Suppressor macrophage treated with lipopolysaccharide for 1 hour (primary cell): ENCODE measurements around the gene CCDC157.
"Not testable (repeated sequence)": the region's sequence is repeated elsewhere in the genome, so short reads cannot be mapped to it uniquely, and the experiment has no call there.

Experiments used
- DNase-seq, 3 donors: peaks; one replicate each; pipeline ENCODE4 v3.0.0-alpha.2; 2020 to 2022

CCDC157 gene

DNA sequence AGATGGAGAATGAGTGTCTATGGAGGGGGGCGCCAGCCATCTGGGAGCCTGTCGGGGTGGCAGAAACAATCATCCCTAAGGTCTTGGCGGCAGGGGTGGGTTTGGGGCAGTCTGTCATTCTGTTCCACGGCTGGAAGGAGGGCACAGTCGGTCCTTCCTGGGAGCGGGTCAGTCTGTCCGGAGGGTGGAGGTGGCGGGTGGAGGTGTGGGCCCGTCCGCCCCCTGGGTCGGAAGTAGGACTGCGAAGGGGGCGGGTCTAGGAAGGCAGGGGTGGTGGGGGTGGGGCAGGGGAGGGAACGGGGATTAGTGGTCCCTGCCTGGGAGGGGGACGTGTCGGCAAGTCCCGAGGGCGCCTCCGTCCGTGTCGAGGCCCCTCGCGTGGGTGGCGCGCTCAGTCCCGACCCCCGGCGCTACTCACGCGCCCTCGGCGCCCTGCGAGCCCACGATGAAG, 30.5 kb upstream of the CCDC157 start:
- peak in 2 of 3 donors; percentile 50 to 68 for DNase-seq

DNA sequence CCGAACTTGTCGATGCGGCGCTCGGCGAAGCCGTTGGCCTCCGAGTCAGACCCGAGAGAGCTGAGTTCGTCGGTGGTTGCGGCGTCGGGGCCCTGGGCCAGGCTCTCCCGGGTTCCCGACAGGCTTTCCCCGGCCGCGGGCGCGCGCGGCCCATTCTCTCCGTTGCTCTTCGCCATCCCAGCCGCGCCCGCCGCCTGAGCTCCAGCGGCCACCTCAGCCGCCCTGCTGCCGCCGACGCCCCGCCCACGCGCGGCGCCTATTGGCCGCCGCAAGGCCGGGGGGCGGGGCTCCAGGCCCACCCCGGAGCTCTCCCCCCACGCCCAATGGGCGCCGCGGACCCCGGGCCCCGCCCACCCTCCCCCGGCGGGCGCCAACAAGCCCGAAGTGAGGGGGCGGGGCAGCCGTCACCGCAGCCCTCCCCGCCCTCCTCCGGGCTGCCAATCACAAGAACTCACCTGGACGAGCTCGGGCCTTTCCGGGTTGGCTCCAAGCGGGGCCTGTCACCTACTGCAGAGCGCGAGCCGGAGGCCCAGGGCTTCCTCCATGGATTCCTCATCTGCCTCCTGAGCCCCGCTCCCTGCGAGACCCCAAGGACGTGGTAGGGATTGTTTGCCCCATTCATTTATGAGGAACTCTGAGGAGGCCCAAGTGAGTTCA, 30.0 kb upstream of the CCDC157 start, which contains the start of gene TBC1D10A:
Gene TBC1D10A (minus strand): TSS at position 236 of the 657 bp plus-strand sequence. CDS start 60 bp downstream, at position 176.
- peak; percentile 90 to 99 (median 95) for DNase-seq

DNA sequence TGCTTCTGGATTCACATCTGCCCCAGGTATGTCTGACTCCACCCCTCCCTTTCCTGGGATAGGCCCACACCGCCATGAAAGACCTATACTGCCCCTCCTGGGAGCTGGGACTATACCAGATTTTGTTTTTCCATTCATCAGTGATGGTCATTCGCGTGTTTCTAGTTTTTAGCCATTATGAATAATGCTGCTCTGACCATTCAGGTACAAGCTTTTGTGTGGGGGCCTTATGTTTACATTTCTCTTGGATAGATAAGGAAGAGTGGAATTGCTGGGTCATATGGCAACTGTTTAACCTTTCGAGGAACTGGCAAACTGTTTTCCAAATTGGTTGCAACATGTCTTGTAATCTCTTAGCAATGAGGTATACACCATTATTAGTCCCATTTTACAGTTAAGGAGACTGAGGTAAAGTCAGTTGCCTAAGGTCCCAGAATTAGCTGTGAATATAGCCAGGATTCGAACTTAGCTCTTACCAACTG, 28.9 kb upstream of the CCDC157 start:
- DNase-seq: no peak

DNA sequence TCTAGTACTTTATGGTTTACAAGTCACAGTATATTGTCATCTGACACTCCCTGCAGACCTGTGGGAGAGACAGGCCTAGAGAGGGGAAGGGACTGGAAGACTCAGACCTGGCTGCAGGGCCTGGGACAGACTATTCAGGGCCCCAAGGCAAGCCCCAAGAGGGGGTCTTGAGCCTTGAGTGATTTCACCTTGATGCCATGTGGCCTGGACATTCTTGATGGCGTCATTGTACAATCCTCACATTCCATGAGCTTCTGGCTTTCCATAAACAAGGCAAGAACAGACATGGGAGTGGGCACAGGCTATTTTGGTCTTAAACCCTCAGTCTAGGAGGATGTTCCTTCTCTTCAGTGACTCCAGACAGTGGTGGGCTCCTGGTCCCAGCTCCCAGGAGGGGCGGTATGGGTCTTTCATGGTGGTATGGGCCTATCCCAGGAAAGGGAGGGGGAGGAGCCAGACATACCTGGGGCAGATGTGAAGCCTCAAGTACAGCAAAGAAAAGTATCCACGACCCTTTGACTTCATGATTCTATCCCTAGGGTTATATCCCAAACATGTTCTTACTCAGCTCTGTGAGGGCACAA, 28.2 kb upstream of the CCDC157 start:
- no peak for DNase-seq

DNA sequence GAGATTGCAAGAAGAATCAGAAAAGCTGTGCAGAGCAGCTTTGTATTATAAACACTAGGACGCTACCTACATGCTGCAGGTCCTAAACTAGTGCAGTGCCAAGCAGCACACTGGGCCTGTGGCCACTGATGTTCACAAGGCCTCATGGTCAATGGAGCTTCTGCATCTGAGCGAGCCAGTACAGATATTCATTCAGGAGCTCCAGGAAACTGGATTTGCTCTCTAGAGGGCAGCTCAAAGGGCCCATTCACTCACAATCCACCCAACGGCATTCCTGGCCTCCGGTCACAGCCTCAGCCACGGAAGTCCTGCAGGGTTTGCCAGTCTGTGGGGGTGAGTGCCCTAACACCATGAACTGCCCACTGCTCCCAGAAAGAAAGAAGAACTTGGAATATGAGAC, 24.3 kb upstream of the CCDC157 start:
- DNase-seq: no peak

DNA sequence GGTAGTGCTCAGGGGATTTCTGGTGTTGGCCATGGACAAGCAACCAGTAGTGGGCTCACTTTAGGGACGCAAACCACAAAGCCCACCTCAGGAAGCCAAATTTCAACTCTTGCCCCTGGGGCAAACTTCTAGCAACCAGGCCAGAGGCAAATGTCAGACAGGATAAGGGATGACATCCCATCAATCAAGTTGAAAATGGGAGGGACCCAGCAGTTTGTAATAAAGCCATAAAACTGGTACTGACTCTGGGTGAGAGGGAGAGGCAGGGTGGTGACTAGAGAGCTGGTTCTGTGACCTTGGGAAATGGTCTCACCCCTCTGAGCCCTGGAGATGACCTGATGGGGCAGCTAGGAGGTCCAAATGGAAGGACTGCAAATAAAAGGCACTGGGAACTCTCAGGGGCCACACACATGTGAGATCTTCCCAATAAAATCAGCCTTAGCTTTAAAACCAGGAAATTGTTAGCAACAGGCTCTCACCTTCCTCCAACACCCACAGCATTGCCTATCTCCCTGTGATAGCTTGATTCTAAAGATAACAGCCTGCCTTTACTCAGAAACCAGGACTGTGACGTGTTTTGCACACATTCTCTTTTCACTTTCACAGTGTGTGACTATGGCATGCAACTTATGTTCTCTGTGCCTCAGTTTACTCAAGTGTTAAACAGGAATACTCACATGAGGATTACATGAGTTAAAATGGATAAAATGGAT, 23.7 kb upstream of the CCDC157 start:
- DNase-seq: no peak

DNA sequence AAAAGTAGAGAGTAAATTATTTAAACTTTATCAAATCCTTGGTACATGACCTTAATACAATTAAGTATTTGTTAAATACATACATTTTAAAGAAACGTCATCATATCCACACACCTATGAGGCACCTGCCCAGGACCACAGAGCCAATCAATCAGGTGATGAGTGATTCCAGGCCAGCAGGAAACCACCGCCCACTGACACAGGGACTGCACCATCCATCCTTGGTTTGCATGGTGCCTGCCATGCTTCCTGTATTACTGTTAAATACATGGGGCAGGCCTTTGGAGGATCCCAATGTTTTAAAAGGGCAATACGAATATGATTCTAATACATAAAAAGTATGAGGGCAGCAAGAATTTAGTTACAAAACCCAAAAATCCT, 23.1 kb upstream of the CCDC157 start:
- no peak for DNase-seq

DNA sequence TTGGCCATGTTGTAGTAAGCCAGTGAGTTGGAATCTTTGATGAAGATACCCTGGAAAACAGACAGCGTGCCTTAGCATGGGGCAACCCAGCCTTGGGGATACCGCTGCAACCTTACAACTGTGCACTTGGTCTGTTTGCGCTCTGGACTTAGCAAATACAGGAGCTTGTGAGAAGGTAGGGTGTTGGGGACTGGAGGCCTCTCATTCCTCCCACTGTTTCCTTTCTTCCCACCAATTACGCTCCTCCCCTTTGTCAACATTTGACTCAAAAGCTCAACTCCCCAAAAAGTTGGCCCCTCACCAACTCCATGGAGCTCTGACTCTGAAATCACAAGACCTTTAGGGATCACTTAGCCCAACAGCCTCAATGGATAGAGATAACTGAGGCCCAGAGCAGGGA, 22.2 kb upstream of the CCDC157 start:
- no peak for DNase-seq

DNA sequence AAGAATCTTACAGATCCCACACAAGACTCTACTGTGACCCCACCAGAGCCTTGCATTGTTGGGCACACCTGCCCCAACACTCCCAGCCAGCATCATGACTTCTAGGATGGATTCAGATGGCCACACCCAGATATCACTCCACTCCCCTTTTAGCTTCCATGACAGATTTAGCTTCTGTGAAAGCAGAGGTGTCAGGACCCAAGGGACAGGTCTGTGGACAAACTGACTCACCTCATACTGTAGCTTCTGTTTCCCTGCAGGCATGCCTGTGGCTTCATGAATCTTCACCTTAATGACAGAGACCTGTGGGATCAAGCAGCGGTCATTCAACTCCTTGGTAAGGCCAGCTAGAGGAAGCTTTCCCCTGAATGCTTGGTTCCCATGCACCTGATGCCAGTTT, 21.6 kb upstream of the CCDC157 start:
- no peak for DNase-seq

DNA sequence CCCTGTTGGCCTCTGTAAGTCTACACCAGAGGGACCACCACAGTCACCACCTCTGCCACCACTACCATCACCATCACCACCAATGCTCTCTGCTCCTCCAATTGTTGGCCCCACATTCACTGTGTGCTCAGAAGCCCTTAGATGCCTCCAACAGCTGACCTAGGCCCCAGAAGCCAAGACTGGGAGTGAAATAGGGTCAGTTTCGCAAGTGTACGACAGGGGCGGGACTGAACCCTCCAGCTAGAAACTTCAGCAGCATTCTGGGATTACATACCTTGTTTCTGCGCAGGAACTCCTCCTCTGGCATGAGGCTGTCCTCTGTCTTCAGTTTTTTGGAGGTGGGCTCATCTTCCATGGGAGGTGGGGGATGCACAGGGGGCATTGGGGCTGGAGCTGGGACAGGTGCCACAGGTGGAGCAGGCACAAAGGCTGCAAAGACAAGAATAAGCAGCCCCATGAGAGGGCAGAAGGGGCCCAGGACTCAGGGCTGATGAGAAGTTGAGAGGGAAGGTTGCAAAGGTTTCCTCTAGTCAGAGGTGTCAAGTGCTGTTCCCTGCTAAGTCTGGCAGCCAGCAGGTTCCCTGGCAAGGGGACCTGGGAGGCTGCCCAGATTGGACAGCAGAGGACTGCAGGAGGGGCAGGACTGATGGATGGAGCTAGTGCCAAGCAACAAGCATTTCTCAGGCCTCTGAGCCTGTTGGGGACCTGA, 19.9 kb upstream of the CCDC157 start:
- DNase-seq: no peak

DNA sequence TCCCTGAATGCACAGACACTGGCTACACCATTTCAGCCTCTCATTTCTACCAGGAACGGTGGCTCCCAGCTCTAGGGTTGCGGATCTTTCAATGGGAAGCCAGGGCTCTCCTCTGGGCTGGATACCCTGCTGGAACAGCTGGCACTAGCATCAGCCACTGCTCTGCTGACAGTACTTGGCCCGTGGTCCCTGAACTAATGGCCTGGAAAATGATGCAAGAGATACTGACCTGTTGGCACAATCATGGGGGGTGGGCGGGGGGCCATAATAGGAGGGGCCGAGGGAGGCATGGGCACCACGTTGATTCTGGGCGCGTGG, 19.4 kb upstream of the CCDC157 start:
- no peak for DNase-seq

DNA sequence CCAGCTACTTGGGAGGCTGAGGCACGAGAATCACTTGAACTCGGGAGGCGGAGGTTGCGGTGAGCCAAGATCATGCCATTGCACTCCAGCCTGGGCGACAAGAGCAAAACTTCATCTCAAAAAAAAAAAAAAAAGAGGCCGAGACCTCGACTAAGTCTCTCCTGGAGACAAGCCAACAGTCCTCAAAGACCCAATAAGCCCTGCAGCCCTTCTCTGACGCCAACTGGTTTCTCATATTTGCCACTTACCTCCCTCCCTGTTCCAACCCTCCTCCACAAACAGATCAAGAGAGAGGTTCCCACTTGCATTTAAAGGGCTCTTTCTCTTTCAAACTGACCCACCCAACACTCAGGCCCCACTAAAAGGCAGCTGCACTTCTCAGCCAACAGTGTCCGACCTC, 18.5 kb upstream of the CCDC157 start:
- not testable (repeated sequence) for DNase-seq

DNA sequence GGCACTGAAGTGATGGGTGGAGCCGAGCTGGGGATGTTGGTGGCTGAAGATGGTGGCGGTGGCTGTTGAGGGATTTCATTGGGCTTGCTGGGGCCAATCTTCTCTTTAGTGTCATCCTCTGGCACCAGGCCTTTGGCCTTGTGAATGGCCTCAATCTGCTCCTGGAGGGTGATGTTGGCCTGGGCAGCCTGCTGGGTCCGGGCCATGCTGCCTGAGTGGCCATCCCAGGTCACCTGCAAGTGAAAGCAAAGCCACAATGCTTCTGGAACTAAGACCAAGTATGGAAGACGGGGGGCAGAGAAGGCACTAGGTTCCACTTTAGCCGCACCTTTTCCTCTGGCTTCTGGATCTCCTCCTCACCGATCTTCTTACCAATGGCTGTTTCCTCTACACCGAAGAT, 18.0 kb upstream of the CCDC157 start:
- DNase-seq: no peak

DNA sequence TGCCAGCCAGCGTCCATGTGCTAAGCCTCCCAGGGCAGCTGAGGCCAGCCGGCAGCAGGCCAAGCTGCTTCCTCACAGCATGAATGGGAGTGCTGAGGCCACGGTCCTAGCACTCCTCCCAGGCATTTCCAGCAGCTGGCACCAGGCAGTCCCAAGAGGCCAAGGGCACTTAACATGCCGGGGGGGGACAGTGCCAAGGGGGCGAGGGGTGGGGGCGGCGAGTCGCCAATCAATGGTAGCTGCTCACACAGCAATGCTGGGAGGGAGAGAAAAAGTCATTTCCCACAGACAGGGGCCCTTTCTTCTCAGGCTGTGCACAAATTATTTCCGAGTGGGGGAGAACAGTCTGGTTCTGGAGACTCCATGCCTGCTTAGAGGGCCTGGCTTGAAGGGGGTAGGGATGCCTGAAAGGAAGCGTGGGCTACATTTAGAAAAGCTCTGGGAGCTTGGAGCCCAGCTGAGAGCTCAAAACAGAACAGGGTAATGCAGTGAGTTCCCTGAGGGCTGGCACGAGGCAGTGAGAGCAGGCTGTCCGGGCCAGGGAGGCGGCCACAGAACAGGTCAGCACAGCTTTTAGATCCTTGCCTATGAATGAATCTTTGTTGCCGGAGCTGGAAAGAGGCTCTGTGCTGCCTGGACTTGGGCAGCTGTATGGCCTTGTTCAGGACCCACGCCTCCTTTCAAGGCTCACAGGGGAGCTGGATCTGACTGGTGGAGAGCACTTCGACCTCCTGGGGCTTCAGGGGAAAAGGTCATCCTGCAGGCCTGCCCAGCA, 15.7 kb upstream of the CCDC157 start:
- DNase-seq: no peak

DNA sequence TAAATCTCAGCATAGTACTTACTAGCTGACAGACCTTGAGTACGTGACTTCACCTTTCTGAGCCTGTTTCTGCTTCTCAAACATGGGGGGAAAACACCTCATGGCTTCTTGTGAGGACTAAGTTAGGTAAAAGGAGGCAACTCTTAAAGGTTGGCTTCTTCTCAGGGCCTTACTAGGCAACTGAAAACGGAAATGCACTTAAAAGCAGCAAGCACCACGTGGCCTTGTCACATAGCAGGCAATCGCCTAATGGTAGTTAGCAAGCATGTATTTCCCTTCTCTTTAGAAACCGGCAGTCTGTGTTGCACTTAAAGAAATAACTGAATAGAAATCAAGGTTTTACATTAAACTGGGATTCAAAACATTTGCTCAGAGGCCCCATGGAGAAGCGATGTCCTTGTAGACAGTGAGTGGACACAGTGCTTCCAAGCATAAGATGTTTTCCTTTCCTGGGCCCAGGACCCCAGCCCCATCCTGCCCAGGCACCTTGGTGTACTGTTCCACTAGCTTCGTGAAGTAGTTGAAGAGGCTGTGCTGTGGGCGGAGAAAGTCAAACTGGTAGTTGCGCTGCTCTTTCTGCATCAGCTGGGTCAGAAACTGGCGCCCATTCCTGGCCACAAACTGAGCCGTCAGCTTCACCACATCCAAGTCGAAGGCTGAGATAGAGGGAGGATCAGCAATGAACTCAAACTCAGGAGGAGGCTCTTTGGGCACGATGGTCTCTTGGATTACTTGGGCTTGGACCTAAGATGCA, 12.2 kb upstream of the CCDC157 start:
- no peak for DNase-seq

DNA sequence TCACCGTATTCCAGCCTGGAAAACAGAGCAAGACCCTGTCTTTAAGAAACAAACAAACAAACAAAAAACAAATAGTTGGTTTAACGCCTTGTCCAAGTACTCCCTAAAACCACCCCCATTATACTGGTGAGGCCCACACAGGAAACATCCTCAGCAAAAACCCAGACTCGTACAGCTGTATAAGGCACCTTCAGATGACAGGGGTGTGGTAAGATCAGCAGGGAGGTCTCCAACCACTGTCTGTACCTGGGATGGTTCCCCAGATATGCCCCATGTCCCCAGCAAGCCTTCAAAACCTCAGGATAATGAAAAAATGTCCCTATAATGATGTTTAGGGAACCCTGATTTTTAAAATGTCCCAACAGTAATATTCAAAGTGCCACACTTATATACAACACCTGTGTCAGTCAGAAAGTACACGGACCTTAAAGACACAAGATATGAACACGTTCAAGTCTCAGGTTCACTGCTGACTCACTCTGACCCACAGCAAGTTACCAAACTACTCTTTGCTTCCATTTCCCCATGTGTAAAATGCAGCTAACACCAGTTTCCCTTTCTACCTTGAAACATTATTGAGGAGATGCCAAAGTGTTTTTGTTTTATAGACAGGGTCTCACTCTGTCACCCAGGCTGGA, 9.4 kb upstream of the CCDC157 start:
- DNase-seq: peak in 2 of 3 donors; percentile 14 to 15

DNA sequence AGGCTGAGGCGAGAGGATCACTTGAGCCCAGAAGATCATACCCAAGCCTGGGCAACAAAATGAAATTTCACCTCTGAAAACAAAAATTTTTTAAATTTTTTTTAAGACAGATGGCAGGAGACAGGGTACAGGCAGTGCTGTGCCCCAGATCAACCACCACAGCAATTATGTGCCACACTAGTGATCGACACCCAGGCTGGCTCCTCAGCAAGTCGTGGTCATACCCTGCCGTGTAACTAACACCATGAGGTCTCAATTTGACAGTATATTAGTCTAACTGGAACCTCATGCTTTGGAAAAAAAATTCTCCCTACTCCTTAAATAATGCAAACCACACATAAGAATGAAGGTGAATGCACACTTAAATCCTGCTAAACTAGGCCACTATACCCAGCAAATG, 8.4 kb upstream of the CCDC157 start:
- no peak for DNase-seq

DNA sequence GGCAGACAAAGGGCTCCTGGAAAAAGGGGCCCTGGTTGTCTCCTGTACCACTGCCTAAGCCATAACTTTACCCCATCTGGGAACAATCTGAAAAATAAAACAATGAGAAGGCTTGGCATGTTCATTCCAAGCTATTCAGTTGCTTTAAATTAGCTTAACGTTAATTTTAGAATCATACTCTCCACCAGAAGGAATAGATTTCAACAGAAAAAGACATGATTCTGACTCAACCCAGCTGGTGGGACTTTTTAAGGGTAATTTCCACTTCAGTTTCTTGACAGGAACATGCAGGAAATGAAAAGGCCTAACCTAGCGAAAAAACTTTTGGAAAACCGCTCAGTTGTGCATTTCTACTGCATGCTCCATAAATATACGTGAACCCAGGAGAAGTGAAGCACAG, 8.0 kb upstream of the CCDC157 start:
- DNase-seq: peak; percentile 72 to 86 (median 80)

DNA sequence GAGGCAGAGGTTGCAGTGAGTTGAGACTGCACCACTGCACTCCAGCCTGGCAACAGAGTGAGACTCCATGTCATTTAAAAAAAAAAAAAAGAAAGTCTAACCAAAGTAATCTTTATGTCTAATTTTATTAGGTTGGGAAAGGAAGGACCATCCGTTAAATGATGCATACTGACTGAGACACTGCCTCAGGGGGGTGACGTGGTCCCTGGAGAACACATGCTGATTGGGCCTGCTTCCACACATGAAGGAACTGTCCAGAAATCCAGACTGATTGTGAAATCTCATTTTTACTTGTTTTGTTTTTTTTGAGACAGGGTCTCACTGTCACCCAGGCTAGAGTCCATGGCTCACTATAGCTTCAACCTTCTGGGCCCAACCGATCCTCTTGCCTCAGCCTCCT, 5.6 kb upstream of the CCDC157 start:
- DNase-seq: no peak

DNA sequence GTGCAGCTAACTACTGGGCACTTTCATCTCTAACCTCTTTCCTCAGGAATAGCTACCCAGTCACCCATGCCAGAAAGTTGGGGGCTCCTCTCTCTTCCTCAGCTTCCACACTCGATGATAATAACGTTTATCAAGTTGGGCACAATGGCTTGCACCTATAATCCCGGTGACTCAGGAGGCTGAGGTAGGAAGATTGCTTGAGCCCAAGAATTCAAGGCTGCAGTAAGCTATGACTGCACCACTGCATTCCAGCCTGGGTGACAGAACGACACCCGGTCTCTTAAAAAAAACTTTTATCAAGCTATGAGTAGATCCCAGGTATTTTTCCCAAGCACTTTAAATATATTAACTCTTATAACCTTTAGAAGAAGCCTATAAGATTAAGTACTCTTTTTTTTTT, 2.2 kb upstream of the CCDC157 start:
- DNase-seq: no peak

DNA sequence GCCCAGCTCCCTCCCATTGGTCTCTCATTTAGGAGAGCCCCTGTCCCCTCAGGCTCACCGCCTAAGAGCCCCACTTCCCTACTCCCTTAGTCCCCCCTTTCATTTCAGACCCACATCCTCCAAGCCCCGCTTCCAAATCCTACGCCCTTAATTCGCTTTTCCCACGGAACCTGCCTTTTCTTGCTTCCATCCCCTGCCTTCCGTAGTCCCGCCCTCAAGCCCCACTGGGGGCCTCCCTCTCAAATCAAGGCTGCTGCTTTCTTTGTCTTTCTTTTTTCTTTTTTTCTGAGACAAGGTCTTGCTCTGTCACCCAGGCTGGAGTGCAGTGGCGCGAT, 396 bp downstream of the CCDC157 start:
- no peak for DNase-seq
